GM21717 (cell line): ENCODE data around the gene REPS2.
"Not testable (repeated sequence)": the region's sequence is repeated elsewhere in the genome, so short reads cannot be mapped to it uniquely, and the experiment has no call there.

Experiments used
- ATAC-seq: cut with Tn5 transposase; IDR thresholded peaks from one replicate; pipeline ENCODE4 v1.9.1; 2021; ENCODE audit warnings: mild to moderate bottlenecking, moderate library complexity; ENCODE audit not compliant: unreplicated experiment

The REPS2 gene

GRCh38 chrX:16962661-16963060, 16.2 kb downstream of the REPS2 start:
- ATAC-seq, result not testable (repeated sequence)

DNA sequence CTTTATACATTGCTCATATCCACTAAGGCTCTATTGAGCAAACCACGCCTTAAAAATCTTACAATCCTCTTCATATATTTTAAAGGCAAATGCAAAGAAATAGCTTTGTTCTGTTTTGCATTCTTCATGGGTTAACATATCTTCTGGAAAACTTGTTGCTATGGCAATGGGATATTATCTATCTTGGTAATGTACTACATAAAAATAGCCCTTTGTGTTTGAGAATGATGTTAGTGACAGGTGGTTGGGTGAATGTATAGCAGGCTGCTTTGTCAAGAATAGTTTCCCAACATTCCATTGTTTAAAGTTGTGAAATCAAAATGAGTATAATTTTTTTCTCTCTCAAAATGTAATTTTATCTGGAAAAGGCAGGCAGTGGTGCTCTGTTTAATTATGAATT, 16.8 kb downstream of the REPS2 start:
- no peak for ATAC-seq

DNA sequence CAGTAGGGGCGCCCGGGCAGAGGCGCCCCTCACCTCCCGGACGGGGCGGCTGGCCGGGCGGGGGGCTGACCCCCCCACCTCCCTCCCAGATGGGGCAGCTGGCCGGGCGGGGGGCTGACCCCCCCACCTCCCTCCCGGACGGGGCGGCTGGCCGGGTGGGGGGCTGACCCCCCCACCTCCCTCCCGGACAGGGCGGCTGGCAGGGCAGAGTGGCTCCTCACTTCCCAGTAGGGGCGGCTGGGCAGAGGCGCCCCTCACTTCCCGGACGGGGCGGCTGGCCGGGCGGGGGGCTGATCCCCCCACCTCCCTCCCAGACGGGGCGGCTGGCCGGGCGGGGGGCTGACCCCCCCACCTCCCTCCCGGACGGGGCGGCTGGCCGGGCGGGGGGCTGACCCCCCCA, 18.5 kb downstream of the REPS2 start:
- ATAC-seq, result not testable (repeated sequence)

- ATAC-seq, result no peak
Measured at GRCh38 chrX:16966752-16967448, 20.4 kb downstream of the REPS2 start.

- not testable (repeated sequence) for ATAC-seq
Measured at GRCh38 chrX:16968753-16969152, 22.3 kb downstream of the REPS2 start.

GRCh38 chrX:16970977-16971376, 24.5 kb downstream of the REPS2 start:
- no peak for ATAC-seq

GRCh38 chrX:16971694-16972093, 25.2 kb downstream of the REPS2 start:
- no peak for ATAC-seq

- ATAC-seq, result no peak
Measured at GRCh38 chrX:16975233-16975632, 28.8 kb downstream of the REPS2 start.

DNA sequence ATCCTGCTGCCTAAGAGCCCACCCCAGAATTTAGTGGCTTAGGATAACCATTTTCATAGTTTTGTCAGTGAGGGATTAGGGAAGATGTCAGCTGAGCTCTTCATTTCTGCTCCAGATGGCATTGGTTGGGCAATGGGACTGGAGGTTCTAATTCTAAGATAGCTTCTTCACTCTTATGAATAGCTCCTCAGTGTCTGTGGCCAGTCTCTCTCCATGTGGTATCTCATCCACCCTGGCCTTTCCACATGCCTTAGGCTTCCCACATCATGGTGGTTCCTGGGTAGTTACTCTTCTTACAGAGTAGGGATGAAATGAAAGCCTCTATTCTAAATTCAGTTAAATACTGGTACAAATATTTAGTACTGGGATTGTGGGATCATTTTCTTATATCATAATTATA, 31.3 kb downstream of the REPS2 start:
- ATAC-seq, result no peak

- ATAC-seq, result no peak
Measured at GRCh38 chrX:16978193-16978984, 31.9 kb downstream of the REPS2 start.

- no peak for ATAC-seq
Measured at GRCh38 chrX:16979226-16979625, 32.8 kb downstream of the REPS2 start.

DNA sequence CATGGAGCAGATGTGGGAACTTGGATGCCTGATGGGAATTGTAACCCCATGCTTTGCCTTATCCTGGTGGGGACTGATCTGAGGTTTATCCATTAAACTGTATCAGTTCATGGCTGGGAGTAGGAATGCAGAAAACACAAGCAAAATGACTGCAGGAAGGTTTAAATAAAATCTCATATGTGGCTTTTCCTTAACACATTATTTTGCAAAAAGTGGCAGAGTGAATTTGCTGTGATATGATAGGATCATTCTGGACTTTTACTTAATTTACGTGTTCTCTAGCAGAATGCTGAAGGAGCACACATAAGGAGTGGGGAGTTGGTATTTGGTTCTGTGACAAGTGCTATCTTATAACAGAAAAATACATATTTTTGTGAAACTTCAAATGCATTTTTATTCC, 34.8 kb downstream of the REPS2 start:
- ATAC-seq, result no peak

DNA sequence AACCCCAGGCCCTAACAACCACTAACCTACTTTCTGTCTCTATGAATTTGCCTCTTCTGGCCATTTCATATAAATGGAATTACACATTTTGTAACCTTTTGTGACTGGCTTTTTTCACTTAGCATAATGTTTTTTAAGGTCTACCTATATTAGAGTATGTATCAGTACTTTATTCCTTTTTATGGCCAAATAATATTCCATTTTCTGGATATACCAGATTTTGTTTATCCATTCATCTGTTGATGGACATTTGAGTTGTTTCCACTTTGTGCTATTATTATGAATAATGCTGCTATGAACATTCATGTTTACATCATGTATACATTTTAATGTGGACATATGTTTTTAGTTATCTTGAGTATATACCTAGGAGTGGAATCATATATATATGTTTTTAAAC, 35.5 kb downstream of the REPS2 start:
- no peak for ATAC-seq

DNA sequence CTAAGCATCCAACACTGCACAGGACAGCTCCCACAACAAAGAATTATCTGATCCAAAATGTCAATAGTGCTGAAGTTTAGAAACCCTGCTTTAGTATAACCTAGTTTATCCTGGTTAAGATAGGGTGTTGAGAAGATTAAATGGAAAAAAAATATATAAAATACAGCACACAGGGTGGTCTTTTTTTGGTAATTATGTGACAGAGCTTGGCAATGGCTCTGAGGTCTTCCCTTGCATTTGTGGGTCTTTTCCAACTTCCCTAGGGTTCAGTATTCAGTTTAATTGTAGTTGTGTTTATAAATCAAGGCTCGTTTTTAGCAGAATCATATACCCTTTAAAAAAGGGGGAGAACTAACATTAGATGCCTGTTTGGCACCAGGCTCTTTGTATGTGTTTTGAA, 36.6 kb downstream of the REPS2 start:
- ATAC-seq, result no peak

GRCh38 chrX:16985286-16985685, 38.8 kb downstream of the REPS2 start:
- no peak for ATAC-seq

DNA sequence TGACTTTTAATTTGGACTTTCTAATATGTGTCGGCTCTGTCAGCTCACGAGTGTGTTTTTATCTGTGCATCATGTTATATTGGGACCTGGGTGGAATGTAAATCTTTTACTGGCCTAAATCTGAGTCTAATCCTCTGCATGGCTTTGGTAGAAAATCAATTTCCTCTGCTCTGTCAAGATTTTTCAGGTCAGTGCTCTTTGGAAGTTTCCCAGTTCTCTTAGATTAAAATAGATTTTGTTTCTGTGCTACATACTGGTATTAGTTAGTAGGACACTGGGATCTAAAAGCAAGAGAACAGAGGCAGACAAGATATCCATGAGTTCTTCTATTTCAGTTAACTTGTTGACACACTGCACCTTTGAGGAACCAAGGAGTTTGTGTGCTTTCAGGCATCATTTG, 39.7 kb downstream of the REPS2 start:
- no peak for ATAC-seq

GRCh38 chrX:16989750-16990149, 43.3 kb downstream of the REPS2 start:
- ATAC-seq, result no peak

DNA sequence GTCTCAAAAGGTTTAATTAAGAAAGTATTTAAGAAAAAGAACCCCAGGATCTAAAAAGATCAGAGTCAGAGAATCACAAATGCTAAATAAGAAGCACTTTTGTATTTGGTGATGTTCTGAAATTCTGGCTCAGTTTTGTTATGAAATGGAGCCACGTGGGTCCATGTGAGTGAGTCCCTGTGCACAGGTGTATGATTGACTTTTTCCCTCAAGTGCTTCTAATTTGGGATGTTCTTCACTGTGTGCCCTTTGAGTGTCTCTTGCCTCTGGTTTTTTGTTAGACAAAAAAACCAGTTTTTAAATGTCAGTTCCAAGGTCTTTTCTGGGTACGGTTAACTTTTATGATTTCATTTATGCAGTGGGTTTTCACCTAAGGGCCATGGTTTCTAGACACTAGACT, 44.4 kb downstream of the REPS2 start:
- no peak for ATAC-seq

DNA sequence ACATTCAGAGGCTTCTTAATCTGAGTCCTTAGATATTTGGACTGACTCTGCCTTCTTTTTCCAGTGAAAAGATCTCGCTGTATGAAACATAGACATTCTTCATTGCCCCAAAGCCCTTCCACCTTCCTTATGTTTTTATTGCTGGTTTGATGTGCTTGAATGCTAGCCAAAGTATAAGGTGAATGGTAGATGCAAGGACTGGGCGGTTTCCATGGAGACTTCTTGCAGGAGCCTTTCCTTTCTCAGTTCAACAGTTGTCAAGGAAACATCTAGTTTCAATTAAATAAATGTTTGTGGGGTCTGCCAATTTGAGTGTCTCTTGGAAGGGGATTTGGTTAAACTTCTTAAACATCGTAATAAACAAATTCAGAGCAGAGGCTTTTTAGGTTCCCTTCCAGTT, 46.0 kb downstream of the REPS2 start:
- no peak for ATAC-seq

DNA sequence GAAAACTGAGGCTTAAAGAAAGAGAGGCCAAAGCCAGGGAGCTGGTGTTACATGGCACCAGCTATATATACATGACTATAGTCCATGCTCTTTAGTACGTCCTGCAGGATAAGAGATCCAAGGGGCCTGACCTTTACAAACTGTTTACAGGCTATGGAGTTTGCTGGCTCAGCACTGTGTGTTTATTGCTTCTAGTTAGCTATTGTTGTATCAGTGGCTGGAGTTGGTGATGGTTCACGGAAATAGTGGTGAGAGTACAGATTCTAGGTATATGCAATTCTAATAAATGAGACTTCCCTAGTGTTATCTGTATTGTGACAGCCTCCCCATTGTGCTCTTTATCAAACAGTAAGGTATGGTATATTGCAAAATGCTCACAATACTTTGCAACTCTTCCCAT, 46.5 kb downstream of the REPS2 start:
- ATAC-seq, result no peak

DNA sequence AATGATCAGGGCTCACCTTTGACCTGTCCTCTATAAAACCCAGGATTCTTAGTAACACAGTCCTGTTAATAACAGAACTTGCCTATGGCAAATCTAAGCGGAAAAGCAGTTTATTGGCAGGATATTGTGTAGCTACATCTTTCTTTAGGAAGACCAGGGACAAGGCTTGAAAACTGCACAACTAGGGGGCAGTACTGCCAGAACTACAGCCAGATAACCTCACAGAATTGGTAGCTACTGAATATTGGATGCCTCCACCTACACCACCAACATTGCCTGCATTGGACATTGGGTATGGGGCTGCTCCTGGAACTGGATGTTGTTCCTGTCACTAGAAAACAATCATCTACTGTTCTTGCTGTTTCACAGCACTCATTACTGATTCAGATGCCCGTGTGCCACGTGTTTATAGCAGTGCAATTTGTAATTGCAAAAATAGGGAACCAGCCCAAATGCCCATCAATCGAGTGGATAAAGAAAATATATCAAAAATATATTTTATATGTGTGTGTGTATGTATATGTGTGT, 47.4 kb downstream of the REPS2 start:
- no peak for ATAC-seq

GRCh38 chrX:16994736-16995135, 48.3 kb downstream of the REPS2 start:
- ATAC-seq, result no peak
